ENCODE measurements around the gene U2AF1L4. TPM values are rescaled to one million over a fixed set of nuclear protein-coding genes. Genes with fewer than 3 reads are reported as not detected.
A peak's percentile ranks its signal among the peaks of the same experiment; 100 is the strongest.

Gene U2AF1L4
- total and polyA plus RNA-seq, 3 experiments from 2014 or later: 29.0 to 37.5 (median 32.2) TPM

DNA sequence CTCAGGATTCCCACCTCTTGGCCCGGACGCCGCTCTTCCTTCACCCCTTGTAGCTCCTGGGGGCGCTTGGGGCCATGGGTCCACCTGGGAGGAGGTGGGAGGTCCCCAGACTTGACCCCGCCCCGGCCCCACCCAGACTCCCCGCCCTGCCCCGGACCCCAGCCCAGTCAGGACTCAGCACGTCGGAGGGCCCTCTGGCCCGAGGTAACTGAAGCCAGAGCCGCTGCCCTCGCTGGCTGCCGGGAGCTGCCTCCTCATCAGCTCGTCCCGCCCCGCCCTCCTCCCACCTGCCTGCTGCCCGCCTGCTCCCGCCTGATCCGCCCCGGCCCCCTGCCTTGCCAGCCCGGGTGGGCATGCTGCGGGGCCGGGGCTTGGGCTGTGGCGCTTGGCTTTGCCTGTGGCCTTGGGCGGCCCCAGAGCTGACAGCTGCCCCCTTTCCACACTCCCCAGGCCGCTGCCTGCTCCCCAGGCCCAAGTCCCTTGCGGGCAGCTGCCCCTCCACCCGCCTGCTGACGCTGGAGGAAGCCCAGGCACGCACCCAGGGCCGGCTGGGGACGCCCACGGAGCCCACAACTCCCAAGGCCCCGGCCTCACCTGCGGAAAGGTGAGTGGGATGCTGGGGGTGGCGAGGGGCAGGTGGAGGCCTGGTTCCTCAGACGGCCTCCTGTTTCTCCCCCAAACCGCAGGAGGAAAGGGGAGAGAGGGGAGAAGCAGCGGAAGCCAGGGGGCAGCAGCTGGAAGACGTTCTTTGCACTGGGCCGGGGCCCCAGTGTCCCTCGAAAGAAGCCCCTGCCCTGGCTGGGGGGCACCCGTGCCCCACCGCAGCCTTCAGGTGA lies 39.5 kb upstream of the U2AF1L4 start:
- Mint-ChIP-seq H3K27me3 (no peaks in the 10 kb centered on the region), H3K36me3 (peaks cover 0 to 11% (median 4%) of the 10 kb centered on the region in 3 donors), H3K27ac (no peak overlapping the region), H3K4me1 (peaks cover 0 to 2% (median 0%) of the 10 kb centered on the region in 3 donors), H3K9me3 (no peaks in the 10 kb centered on the region), H3K4me3 (no peak overlapping the region)
- ChIA-PET POLR2A (no interaction called here), CTCF (no interaction called here)
- H3K4me1 ChIP-seq (ENCODE audit: insufficient read depth, low read length): no peaks in the 10 kb centered on the region
- DNase-seq: no peak
- H3K36me3 ChIP-seq (ENCODE audit: insufficient read depth, low read length): no peaks in the 10 kb centered on the region
- H3K9me3 ChIP-seq (ENCODE audit: low read length): no peaks in the 10 kb centered on the region
- H3K4me3 ChIP-seq (ENCODE audit: low read length): no peak overlapping the region
- no peak overlapping the region for H3K27ac ChIP-seq (ENCODE audit: low read depth, low read length)
- H3K27me3 ChIP-seq (ENCODE audit: insufficient read depth, low read length, poor library complexity, severe bottlenecking): no peaks in the 10 kb centered on the region

DNA sequence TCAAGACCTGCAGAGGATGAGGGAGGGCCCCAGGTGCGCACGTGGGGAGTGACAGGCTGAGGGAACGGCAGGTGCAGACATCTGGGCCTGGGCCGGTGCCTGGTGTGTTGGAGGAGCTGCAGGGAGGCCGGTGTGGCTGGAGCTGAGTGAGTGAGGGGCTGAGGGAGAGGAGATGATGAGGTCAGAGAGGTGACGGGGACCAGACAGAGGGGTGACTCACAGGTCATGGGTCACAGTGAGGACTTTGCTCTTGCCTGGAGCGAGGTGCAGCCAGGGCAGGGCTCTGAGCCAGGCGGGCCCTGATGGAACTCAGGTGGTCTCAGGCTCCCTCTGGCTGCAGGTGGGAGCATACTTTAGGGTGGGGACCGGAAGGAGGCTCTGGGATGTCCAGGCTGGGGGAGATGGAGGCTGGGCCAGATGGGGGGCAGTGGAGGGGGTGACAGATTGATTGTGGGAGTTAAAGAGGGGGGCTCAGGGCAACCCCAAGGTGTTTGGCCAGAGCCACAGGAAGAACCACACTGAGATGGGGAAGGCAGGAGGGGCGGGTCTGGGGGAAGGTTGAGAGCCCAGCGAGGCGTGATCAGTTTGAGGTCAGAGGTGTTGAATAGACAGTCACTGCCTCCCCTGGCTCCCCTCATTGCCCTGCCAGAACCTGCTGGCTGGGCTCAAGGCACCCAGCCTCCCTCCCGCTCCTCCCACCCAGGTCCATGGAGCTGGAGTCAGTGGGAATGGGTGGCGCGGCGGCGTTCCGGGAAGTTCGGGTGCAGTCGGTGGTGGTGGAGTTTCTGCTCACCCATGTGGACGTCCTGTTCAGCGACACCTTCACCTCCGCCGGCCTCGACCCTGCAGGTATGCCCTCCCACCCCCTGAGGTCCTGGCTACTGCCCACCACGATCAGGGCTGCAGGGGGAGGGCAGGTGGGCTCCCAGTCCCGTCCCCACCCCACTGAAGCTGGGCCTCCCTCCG lies 38.5 kb upstream of the U2AF1L4 start:
- POLR2A ChIA-PET: no interaction called here
- peaks cover 0 to 2% (median 0%) of the 10 kb centered on the region in 3 donors for H3K4me1 Mint-ChIP-seq
- no peak for DNase-seq

DNA sequence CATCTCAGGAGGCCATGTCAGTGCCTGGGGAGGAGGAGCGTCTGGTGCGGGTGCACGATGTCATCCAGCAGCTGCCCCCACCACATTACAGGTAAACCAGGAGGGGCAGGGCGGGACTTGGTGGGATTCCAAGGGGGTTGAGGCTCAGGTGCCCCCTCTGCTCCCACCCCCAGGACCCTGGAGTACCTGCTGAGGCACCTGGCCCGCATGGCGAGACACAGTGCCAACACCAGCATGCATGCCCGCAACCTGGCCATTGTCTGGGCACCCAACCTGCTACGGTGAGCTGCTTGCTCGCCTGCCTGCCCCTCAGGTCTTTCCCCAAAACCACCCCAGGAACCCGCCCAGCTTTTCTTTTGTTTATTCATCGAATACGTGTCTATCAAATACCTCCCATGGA lies 37.4 kb upstream of the U2AF1L4 start:
- no peaks in the 10 kb centered on the region for H3K27me3 ChIP-seq (ENCODE audit: insufficient read depth, low read length, poor library complexity, severe bottlenecking)
- ChIA-PET POLR2A (no interaction called here), CTCF (no interaction called here)
- Mint-ChIP-seq H3K4me3 (no peak overlapping the region), H3K4me1 (peaks cover 0 to 2% (median 0%) of the 10 kb centered on the region in 3 donors), H3K27me3 (no peaks in the 10 kb centered on the region), H3K9me3 (no peaks in the 10 kb centered on the region), H3K36me3 (peaks cover 0 to 16% (median 4%) of the 10 kb centered on the region in 3 donors), H3K27ac (no peak overlapping the region)
- H3K9me3 ChIP-seq (ENCODE audit: low read length): no peaks in the 10 kb centered on the region
- no peaks in the 10 kb centered on the region for H3K36me3 ChIP-seq (ENCODE audit: insufficient read depth, low read length)
- no peak for DNase-seq
- H3K27ac ChIP-seq (ENCODE audit: low read depth, low read length): no peak overlapping the region
- no peak overlapping the region for H3K4me3 ChIP-seq (ENCODE audit: low read length)
- no peaks in the 10 kb centered on the region for H3K4me1 ChIP-seq (ENCODE audit: insufficient read depth, low read length)

More for the DNA sequence above, 38.5 kb upstream of the U2AF1L4 start:
- no peaks in the 10 kb centered on the region for H3K36me3 ChIP-seq (ENCODE audit: insufficient read depth, low read length)
- CTCF ChIA-PET: no interaction called here
- no peak overlapping the region for H3K27ac ChIP-seq (ENCODE audit: low read depth, low read length)
- Mint-ChIP-seq H3K9me3 (no peaks in the 10 kb centered on the region), H3K4me3 (no peak overlapping the region), H3K27ac (peak overlapping the region in 3 of 8 donors; percentile 15 to 58 (median 55)), H3K36me3 (peaks cover 0 to 16% (median 4%) of the 10 kb centered on the region in 3 donors), H3K27me3 (no peaks in the 10 kb centered on the region)
- no peaks in the 10 kb centered on the region for H3K9me3 ChIP-seq (ENCODE audit: low read length)
- no peak overlapping the region for H3K4me3 ChIP-seq (ENCODE audit: low read length)
- H3K27me3 ChIP-seq (ENCODE audit: insufficient read depth, low read length, poor library complexity, severe bottlenecking): no peaks in the 10 kb centered on the region
- H3K4me1 ChIP-seq (ENCODE audit: insufficient read depth, low read length): no peaks in the 10 kb centered on the region

DNA sequence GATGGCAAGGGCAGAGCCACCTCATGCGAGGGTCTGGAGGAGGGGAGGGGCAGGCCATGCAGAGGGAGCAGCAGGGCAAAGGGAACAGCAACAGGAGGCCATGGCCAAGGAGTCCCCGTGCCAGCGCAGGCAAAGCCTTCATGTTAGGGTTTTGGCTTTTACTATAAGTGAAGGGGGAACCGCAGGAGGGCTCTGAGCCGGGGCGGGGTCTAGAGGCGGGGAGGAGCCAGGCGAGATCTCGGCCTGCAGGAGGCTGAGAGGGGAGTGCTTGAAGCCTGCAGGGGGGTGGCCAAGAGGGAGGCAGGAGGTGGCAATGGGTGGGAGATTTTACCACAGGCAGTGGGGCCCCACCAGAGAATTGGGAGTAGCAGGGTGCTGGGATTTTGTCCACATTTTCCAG lies 36.4 kb upstream of the U2AF1L4 start:
- Histone ChIP-seq H3K4me3 (ENCODE audit: low read length) (no peak overlapping the region), H3K9me3 (ENCODE audit: low read length) (no peaks in the 10 kb centered on the region), H3K4me1 (ENCODE audit: insufficient read depth, low read length) (peaks cover under 1% of the 10 kb centered on the region), H3K36me3 (ENCODE audit: insufficient read depth, low read length) (no peaks in the 10 kb centered on the region), H3K27ac (ENCODE audit: low read depth, low read length) (no peak overlapping the region), H3K27me3 (ENCODE audit: insufficient read depth, low read length, poor library complexity, severe bottlenecking) (no peaks in the 10 kb centered on the region)
- ChIA-PET POLR2A (no interaction called here), CTCF (no interaction called here)
- no peak for DNase-seq
- Mint-ChIP-seq H3K4me3 (no peak overlapping the region), H3K36me3 (peaks cover 0 to 16% (median 4%) of the 10 kb centered on the region in 3 donors), H3K9me3 (no peaks in the 10 kb centered on the region), H3K27ac (peak overlapping the region in 4 of 8 donors; percentile 55 to 70 (median 58)), H3K27me3 (no peaks in the 10 kb centered on the region), H3K4me1 (peaks cover 4 to 5% (median 5%) of the 10 kb centered on the region in 3 donors)

DNA sequence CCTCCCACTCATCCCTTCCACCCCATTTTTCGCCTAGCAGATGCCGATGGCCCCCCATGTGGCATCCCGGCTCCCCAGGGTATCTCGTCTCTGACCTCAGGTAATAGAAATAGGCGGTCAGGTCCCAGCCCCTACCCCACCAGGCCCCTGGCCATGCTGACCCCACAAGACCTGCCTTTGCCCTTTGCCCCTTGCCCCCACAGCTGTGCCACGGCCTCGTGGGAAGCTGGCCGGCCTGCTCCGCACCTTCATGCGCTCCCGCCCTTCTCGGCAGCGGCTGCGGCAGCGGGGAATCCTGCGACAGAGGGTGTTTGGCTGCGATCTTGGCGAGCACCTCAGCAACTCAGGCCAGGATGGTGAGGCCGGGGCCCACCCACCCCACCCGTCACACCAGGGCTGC lies 35.5 kb upstream of the U2AF1L4 start:
- Mint-ChIP-seq H3K27ac (no peak overlapping the region), H3K4me1 (peaks cover 9 to 12% (median 11%) of the 10 kb centered on the region in 3 donors)
- CTCF ChIA-PET: no interaction called here

DNA sequence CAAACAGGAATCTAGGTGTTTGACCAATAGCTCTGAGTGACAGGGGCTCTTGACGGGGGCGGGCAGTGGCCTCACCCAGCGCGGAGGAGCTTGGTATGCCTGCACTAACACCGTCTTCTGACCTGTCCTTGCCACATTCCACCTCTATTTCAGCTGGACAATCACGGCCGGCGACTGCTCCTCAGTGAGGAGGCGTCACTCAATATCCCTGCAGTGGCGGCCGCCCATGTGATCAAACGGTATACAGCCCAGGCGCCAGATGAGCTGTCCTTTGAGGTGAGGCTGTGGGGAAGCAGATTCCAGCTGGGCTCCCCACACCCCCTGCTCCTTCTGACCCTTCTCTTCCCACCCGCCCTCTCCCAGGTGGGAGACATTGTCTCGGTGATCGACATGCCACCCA lies 34.8 kb upstream of the U2AF1L4 start:
- H3K4me3 ChIP-seq (ENCODE audit: low read length): no peak overlapping the region
- no peaks in the 10 kb centered on the region for H3K36me3 ChIP-seq (ENCODE audit: insufficient read depth, low read length)
- DNase-seq: no peak
- H3K27ac Mint-ChIP-seq: no peak overlapping the region
- H3K36me3 Mint-ChIP-seq: peaks cover 0 to 16% (median 2%) of the 10 kb centered on the region in 3 donors
- H3K4me3 Mint-ChIP-seq: no peak overlapping the region
- H3K9me3 Mint-ChIP-seq: no peaks in the 10 kb centered on the region
- no peaks in the 10 kb centered on the region for H3K9me3 ChIP-seq (ENCODE audit: low read length)
- peaks cover 11 to 14% (median 14%) of the 10 kb centered on the region in 3 donors for H3K4me1 Mint-ChIP-seq
- POLR2A ChIA-PET: no interaction called here
- no peaks in the 10 kb centered on the region for H3K27me3 ChIP-seq (ENCODE audit: insufficient read depth, low read length, poor library complexity, severe bottlenecking)
- H3K4me1 ChIP-seq (ENCODE audit: insufficient read depth, low read length): peaks cover 9% of the 10 kb centered on the region
- H3K27ac ChIP-seq (ENCODE audit: low read depth, low read length): no peak overlapping the region
- H3K27me3 Mint-ChIP-seq: no peaks in the 10 kb centered on the region
- CTCF ChIA-PET: no interaction called here

More for the DNA sequence above, 35.5 kb upstream of the U2AF1L4 start:
- H3K36me3 ChIP-seq (ENCODE audit: insufficient read depth, low read length): no peaks in the 10 kb centered on the region
- Mint-ChIP-seq H3K36me3 (peaks cover 0 to 16% (median 4%) of the 10 kb centered on the region in 3 donors), H3K9me3 (no peaks in the 10 kb centered on the region), H3K4me3 (no peak overlapping the region), H3K27me3 (no peaks in the 10 kb centered on the region)
- no peak overlapping the region for H3K27ac ChIP-seq (ENCODE audit: low read depth, low read length)
- no peaks in the 10 kb centered on the region for H3K9me3 ChIP-seq (ENCODE audit: low read length)
- H3K4me1 ChIP-seq (ENCODE audit: insufficient read depth, low read length): peaks cover 9% of the 10 kb centered on the region
- H3K27me3 ChIP-seq (ENCODE audit: insufficient read depth, low read length, poor library complexity, severe bottlenecking): no peaks in the 10 kb centered on the region
- no peak overlapping the region for H3K4me3 ChIP-seq (ENCODE audit: low read length)
- DNase-seq: no peak
- POLR2A ChIA-PET: no interaction called here

DNA sequence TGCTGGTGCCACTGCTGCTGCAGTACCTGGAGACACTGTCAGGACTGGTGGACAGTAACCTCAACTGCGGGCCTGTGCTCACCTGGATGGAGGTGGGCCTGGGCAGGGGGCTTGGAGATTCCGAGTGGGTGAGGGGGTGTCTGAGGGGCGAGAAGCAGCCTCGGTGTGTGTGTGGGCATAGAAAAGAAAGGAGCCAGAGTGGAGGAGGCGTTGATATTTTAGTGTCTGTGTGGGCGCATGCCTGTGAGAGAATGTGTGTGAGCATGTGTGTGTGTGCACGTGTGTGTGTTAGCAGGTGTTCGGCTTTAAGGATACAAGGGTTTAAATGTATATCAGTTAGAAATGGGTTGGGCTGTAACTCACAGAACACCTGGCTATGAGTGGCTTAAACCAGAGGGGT lies 33.8 kb upstream of the U2AF1L4 start:
- peaks cover 20 to 23% (median 22%) of the 10 kb centered on the region in 3 donors for H3K4me1 Mint-ChIP-seq
- peak overlapping the region in 1 of 7 donors; percentile 42 for H3K4me3 Mint-ChIP-seq
- no peak overlapping the region for H3K27ac Mint-ChIP-seq
- POLR2A ChIA-PET: no interaction called here
- no peaks in the 10 kb centered on the region for H3K27me3 Mint-ChIP-seq
- no peak overlapping the region for H3K27ac ChIP-seq (ENCODE audit: low read depth, low read length)
- H3K9me3 ChIP-seq (ENCODE audit: low read length): no peaks in the 10 kb centered on the region
- H3K4me3 ChIP-seq (ENCODE audit: low read length): no peak overlapping the region
- peaks cover 0 to 16% (median 2%) of the 10 kb centered on the region in 3 donors for H3K36me3 Mint-ChIP-seq
- CTCF ChIA-PET: no interaction called here
- H3K27me3 ChIP-seq (ENCODE audit: insufficient read depth, low read length, poor library complexity, severe bottlenecking): no peaks in the 10 kb centered on the region
- peaks cover 17% of the 10 kb centered on the region for H3K4me1 ChIP-seq (ENCODE audit: insufficient read depth, low read length)
- no peaks in the 10 kb centered on the region for H3K36me3 ChIP-seq (ENCODE audit: insufficient read depth, low read length)
- DNase-seq: no peak
- H3K9me3 Mint-ChIP-seq: no peaks in the 10 kb centered on the region

DNA sequence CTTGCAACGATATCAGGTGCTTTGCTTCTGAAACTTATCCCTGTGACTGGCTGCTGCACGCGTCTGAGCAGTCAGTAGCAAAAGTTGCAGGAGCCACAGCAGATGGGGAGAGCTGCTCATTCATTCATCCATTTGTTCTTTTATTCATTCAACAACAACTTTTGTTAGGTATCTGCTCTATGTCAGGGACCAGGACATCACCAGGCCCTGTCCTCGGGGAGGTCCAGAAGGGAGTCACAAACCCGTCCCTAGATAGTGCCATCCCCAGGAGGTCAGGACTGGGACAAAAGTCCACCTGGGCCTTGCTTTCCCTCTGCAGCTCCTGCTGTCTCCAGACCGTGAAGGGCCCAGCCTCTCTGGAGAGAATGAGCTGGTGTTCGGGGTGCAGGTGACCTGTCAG lies 32.7 kb upstream of the U2AF1L4 start:
- H3K27ac Mint-ChIP-seq: peak overlapping the region in 1 of 8 donors; percentile 47
- peaks cover 0 to 15% (median 0%) of the 10 kb centered on the region in 3 donors for H3K36me3 Mint-ChIP-seq
- Histone ChIP-seq H3K4me1 (ENCODE audit: insufficient read depth, low read length) (peaks cover 17% of the 10 kb centered on the region), H3K27me3 (ENCODE audit: insufficient read depth, low read length, poor library complexity, severe bottlenecking) (no peaks in the 10 kb centered on the region), H3K9me3 (ENCODE audit: low read length) (no peaks in the 10 kb centered on the region), H3K4me3 (ENCODE audit: low read length) (no peak overlapping the region), H3K27ac (ENCODE audit: low read depth, low read length) (no peak overlapping the region), H3K36me3 (ENCODE audit: insufficient read depth, low read length) (no peaks in the 10 kb centered on the region)
- peak overlapping the region; percentile 11 to 78 (median 34) for H3K4me3 Mint-ChIP-seq
- ChIA-PET CTCF (no interaction called here), POLR2A (no interaction called here)
- no peaks in the 10 kb centered on the region for H3K27me3 Mint-ChIP-seq
- H3K4me1 Mint-ChIP-seq: peaks cover 20 to 23% (median 22%) of the 10 kb centered on the region in 3 donors
- no peak for DNase-seq
- no peaks in the 10 kb centered on the region for H3K9me3 Mint-ChIP-seq
